Gastrocnemius medialis (tissue), 4 donors: ENCODE results near the gene GPD1.

Experiments used
- POLR2A ChIP-seq, 2 donors: fragments of 450-650 bp; IDR thresholded peaks; one replicate each; pipeline ENCODE4 v1.6.1; 2017; ENCODE audit warnings: antibody characterized with exemption in 2 of 2, mild to moderate bottlenecking in 2 of 2, moderate library complexity in 2 of 2
- TF ChIP-seq, protein P1 (sequence below), 5 experiments: fragments of 450-650 bp in 3 of 5; fragments of 200-600 bp in 2 of 5; sonication (generic) in 2 of 5; IDR thresholded peaks in 4 of 5; conservative IDR thresholded peaks in 1 of 5; 1 replicate in 4 of 5; 2 replicates in 1 of 5; pipeline ENCODE4 v1.5.1; 2016 to 2019; ENCODE audit warnings: antibody characterized with exemption in 5 of 5, mild to moderate bottlenecking in 3 of 5, moderate library complexity in 3 of 5

DNA sequence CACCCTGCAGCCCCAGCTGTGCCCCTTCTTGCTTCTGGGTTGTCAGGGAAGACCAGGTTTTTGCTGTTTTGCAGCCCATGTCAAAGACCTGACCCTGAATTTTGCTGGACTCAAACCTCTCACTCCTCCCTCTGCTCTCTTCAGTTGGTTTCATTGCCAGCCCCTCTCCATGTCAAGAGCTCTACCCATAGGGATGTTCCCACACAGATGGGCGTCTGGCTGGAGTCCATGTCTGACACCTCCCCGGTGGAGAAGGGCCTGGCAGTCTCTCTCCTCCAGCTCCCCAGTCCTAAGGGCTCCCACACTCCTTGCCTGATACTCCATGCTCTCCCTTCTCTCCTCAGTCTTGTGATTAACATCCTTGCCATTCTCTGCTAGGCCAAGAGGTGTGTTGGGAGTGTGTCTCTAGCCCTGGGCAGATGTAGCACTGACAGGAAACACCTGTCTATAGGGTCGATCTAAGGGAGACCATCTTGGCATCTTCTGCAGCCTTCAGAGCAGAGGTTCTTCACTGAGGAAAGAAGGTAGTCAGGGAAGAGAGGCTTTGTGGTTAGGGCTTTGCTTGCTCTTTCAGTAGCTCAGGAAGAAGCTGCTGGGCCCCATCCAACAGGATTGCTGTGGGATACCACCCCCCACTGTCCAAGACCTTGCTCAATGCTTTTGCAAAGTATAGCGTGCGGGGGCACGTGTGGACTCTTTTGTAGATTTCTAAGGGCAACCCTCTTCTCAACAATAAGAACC, 41.7 kb upstream of the GPD1 start:
- TF ChIP-seq, protein P1, sequence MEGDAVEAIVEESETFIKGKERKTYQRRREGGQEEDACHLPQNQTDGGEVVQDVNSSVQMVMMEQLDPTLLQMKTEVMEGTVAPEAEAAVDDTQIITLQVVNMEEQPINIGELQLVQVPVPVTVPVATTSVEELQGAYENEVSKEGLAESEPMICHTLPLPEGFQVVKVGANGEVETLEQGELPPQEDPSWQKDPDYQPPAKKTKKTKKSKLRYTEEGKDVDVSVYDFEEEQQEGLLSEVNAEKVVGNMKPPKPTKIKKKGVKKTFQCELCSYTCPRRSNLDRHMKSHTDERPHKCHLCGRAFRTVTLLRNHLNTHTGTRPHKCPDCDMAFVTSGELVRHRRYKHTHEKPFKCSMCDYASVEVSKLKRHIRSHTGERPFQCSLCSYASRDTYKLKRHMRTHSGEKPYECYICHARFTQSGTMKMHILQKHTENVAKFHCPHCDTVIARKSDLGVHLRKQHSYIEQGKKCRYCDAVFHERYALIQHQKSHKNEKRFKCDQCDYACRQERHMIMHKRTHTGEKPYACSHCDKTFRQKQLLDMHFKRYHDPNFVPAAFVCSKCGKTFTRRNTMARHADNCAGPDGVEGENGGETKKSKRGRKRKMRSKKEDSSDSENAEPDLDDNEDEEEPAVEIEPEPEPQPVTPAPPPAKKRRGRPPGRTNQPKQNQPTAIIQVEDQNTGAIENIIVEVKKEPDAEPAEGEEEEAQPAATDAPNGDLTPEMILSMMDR (IDR thresholded peaks at IDR 0.05 in 4 of 5, conservative IDR thresholded peaks at IDR 0.05 in 1 of 5): no peak
- no peak for TF ChIP-seq POLR2A (IDR thresholded peaks at IDR 0.05)
